Type B pancreatic cell (in vitro differentiated cells): ENCODE data around the gene CALHM4. TPM values are rescaled to one million over a fixed set of nuclear protein-coding genes. Genes with fewer than 3 reads are reported as not detected.
"Not testable (repeated sequence)": the region's sequence is repeated elsewhere in the genome, so short reads cannot be mapped to it uniquely, and the experiment has no call there.

Experiments used
- DNase-seq: peaks from one replicate; pipeline ENCODE4 v3.0.0; 2021; ENCODE audit warnings: mixed read lengths; ENCODE audit not compliant: unreplicated experiment; ENCODE audit errors: extremely low spot score
- H3K27ac Mint-ChIP-seq: 2 replicates; pipeline ENCODE4 v1.8.0; 2021; ENCODE audit warnings: mild to moderate bottlenecking, mixed read lengths
- H3K27me3 Mint-ChIP-seq: 2 replicates; pipeline ENCODE4 v1.8.0; 2021; ENCODE audit warnings: mixed read lengths
- H3K36me3 Mint-ChIP-seq: 2 replicates; pipeline ENCODE4 v1.8.0; 2021; ENCODE audit warnings: mixed read lengths
- H3K4me1 Mint-ChIP-seq: one replicate; pipeline ENCODE4 v1.8.0; 2021; ENCODE audit warnings: mixed read lengths; ENCODE audit not compliant: unreplicated experiment
- H3K4me3 Mint-ChIP-seq: 2 replicates; pipeline ENCODE4 v1.8.0; 2021; ENCODE audit warnings: mild to moderate bottlenecking, mixed read lengths
- H3K9me3 Mint-ChIP-seq: 2 replicates; pipeline ENCODE4 v1.8.0; 2021; ENCODE audit warnings: mixed read lengths
- CTCF ChIP-seq: fragments of 200-600 bp; sonication (generic); conservative IDR thresholded peaks from 2 replicates; pipeline ENCODE4 v1.5.0; 2021; ENCODE audit warnings: antibody characterized with exemption, mild to moderate bottlenecking
- total RNA-seq: library from RNA; stranded (reverse); gene quantifications from 2 replicates; pipeline ENCODE4 v1.2.1, GENCODE V29; 2021; ENCODE audit warnings: low replicate concordance

Gene CALHM4
- total RNA-seq, 1 donor from 2014 or later, result not detected

GRCh38 chr6:116595247-116595646 is 41.7 kb downstream of the CALHM4 start:
- Mint-ChIP-seq H3K27ac (no peak overlapping the region), H3K27me3 (no peaks in the 10 kb centered on the region)

GRCh38 chr6:116596815-116597214 is 43.3 kb downstream of the CALHM4 start:
- DNase-seq, result no peak
- no peaks in the 10 kb centered on the region for H3K9me3 Mint-ChIP-seq
- peaks cover 21% of the 10 kb centered on the region for H3K36me3 Mint-ChIP-seq
- no peaks in the 10 kb centered on the region for H3K4me1 Mint-ChIP-seq
- H3K4me3 Mint-ChIP-seq, result no peak overlapping the region
- no peak for TF ChIP-seq CTCF
- no peaks in the 10 kb centered on the region for H3K27me3 Mint-ChIP-seq
- H3K27ac Mint-ChIP-seq, result no peak overlapping the region

More at GRCh38 chr6:116595247-116595646, 41.7 kb downstream of the CALHM4 start:
- Mint-ChIP-seq H3K4me3 (no peak overlapping the region), H3K4me1 (no peaks in the 10 kb centered on the region), H3K36me3 (peaks cover 28% of the 10 kb centered on the region), H3K9me3 (no peaks in the 10 kb centered on the region)
- no peak for DNase-seq
- TF ChIP-seq CTCF, result no peak

- DNase-seq, H3K36me3 Mint-ChIP-seq, H3K4me1 Mint-ChIP-seq, H3K27me3 Mint-ChIP-seq, H3K4me3 Mint-ChIP-seq, H3K27ac Mint-ChIP-seq, H3K9me3 Mint-ChIP-seq: not testable (repeated sequence)
Measured at GRCh38 chr6:116603916-116604315, 50.4 kb downstream of the CALHM4 start.

GRCh38 chr6:116604868-116605267 is 51.3 kb downstream of the CALHM4 start:
- not testable (repeated sequence) for H3K9me3 Mint-ChIP-seq, H3K27ac Mint-ChIP-seq, H3K4me1 Mint-ChIP-seq, H3K4me3 Mint-ChIP-seq, H3K36me3 Mint-ChIP-seq, DNase-seq, H3K27me3 Mint-ChIP-seq

- Mint-ChIP-seq H3K27ac (no peak overlapping the region), H3K9me3 (no peaks in the 10 kb centered on the region), H3K27me3 (no peaks in the 10 kb centered on the region), H3K4me1 (no peaks in the 10 kb centered on the region), H3K4me3 (no peak overlapping the region), H3K36me3 (peaks cover 3% of the 10 kb centered on the region)
- no peak for DNase-seq
- TF ChIP-seq CTCF, result no peak
Measured at GRCh38 chr6:116605935-116606334, 52.4 kb downstream of the CALHM4 start.

Other genes starting within 250 kb of the CALHM4 start
- 16.7 and 80.5 TPM in 2 replicates for gene DSE, start 182.8 kb upstream of the CALHM4 start, total RNA-seq
- gene CALHM6, start 92.4 kb upstream of the CALHM4 start, total RNA-seq, result 0.99 and 1.6 TPM in 2 replicates
- gene CALHM5, start 42.1 kb upstream of the CALHM4 start, total RNA-seq, result 0.10 and 0.46 TPM in 2 replicates
- gene TRAPPC3L, start 8.1 kb upstream of the CALHM4 start, total RNA-seq, result 0.27 and 0.31 TPM in 2 replicates
- gene RWDD1, start 17.8 kb downstream of the CALHM4 start, total RNA-seq, result 37.2 and 40.0 TPM in 2 replicates
- 0.95 and 4.4 TPM in 2 replicates for gene RSPH4A, start 62.7 kb downstream of the CALHM4 start, total RNA-seq
- 9.6 and 12.9 TPM in 2 replicates for gene ZUP1, start 115.0 kb downstream of the CALHM4 start, total RNA-seq
- 9.6 and 12.6 TPM in 2 replicates for gene KPNA5, start 127.5 kb downstream of the CALHM4 start, total RNA-seq
- gene FAM162B, start 212.0 kb downstream of the CALHM4 start, total RNA-seq, result 1.8 and 3.5 TPM in 2 replicates